HEK293 (cell line): ENCODE measurements around the gene KIF3B.

Experiments
- CTCF ChIA-PET: fragments of 350-600 bp; formaldehyde crosslinking; extraction: SDS; loops from one replicate; lab custom pipeline; 2021; ENCODE audit warnings: antibody characterized with exemption; lab: Yijun Ruan, JAX
- POLR2A ChIA-PET: fragments of 300-600 bp; formaldehyde crosslinking; extraction: SDS; loops from one replicate; lab custom pipeline; 2020; ENCODE audit warnings: antibody characterized with exemption, inconsistent platforms; lab: Yijun Ruan, JAX
- H3K27ac ChIP-seq: fragments of 200-500 bp; sonication (Bioruptor generic); 2 replicates; pipeline ENCODE4 v1.5.1; 2014; ENCODE audit warnings: low read depth, low read length, control low read depth, inconsistent platforms; ENCODE audit errors: extremely low read depth
- H3K36me3 ChIP-seq, 2 experiments: fragments of 200-500 bp in 1 of 2; sonication (Bioruptor generic) in 1 of 2; 1 replicate in 1 of 2; 2 replicates in 1 of 2; pipeline ENCODE4 v1.5.1; 2014 to 2017; ENCODE audit warnings: inconsistent platforms in 2 of 2, low read length in 2 of 2; ENCODE audit not compliant: control insufficient read depth in 2 of 2, insufficient read depth in 1 of 2
- H3K4me1 ChIP-seq: fragments of 200-500 bp; sonication (Bioruptor generic); 2 replicates; pipeline ENCODE4 v1.5.1; 2014; ENCODE audit warnings: mild to moderate bottlenecking, low read length, inconsistent platforms; ENCODE audit not compliant: control insufficient read depth, insufficient read depth
- H3K4me3 ChIP-seq: 2 replicates; pipeline ENCODE4 v1.5.1; 2011; ENCODE audit warnings: low read depth, mild to moderate bottlenecking, control low read depth, low read length, moderate library complexity
- H3K9me3 ChIP-seq: fragments of 200-500 bp; sonication (Bioruptor generic); 2 replicates; pipeline ENCODE4 v1.5.1; 2014; ENCODE audit warnings: low read depth, low read length, inconsistent platforms; ENCODE audit not compliant: control insufficient read depth, insufficient read depth
- BCL6B ChIP-seq: fragments of 450-650 bp; formaldehyde crosslinking; IDR thresholded peaks from 2 replicates; pipeline ENCODE4 v1.5.1; 2017; ENCODE audit warnings: missing biosample characterization, missing genetic modification characterization
- CTCF ChIP-seq: fragments of 450-650 bp; formaldehyde crosslinking; IDR thresholded peaks from 2 replicates; pipeline ENCODE4 v1.5.1; 2016; ENCODE audit warnings: missing biosample characterization, missing genetic modification characterization
- GLI2 ChIP-seq: fragments of 450-650 bp; formaldehyde crosslinking; IDR thresholded peaks from 2 replicates; pipeline ENCODE4; 2017; ENCODE audit warnings: missing biosample characterization, missing genetic modification characterization, low read depth, borderline replicate concordance
- GLI4 ChIP-seq: fragments of 450-650 bp; formaldehyde crosslinking; IDR thresholded peaks from 2 replicates; pipeline ENCODE4 v1.5.1; 2016; ENCODE audit warnings: missing biosample characterization, missing genetic modification characterization
- OSR2 ChIP-seq: fragments of 450-650 bp; formaldehyde crosslinking; IDR thresholded peaks from 2 replicates; pipeline ENCODE4 v1.5.1; 2016; ENCODE audit warnings: missing biosample characterization, missing genetic modification characterization
- OVOL3 ChIP-seq: fragments of 450-650 bp; formaldehyde crosslinking; IDR thresholded peaks from 2 replicates; pipeline ENCODE4 v1.5.1; 2016; ENCODE audit warnings: missing biosample characterization, missing genetic modification characterization
- YY2 ChIP-seq: fragments of 450-650 bp; formaldehyde crosslinking; IDR thresholded peaks from 2 replicates; pipeline ENCODE4 v1.5.1; 2016; ENCODE audit warnings: missing biosample characterization, missing genetic modification characterization
- ZBTB49 ChIP-seq: fragments of 450-650 bp; formaldehyde crosslinking; IDR thresholded peaks from 2 replicates; pipeline ENCODE4 v1.5.1; 2016; ENCODE audit warnings: missing biosample characterization, missing genetic modification characterization, low read depth
- ZBTB8A ChIP-seq: fragments of 450-650 bp; formaldehyde crosslinking; IDR thresholded peaks from 2 replicates; pipeline ENCODE4 v1.5.1; 2016; ENCODE audit warnings: missing biosample characterization, missing genetic modification characterization
- ZFP3 ChIP-seq: fragments of 450-650 bp; formaldehyde crosslinking; IDR thresholded peaks from 2 replicates; pipeline ENCODE4 v1.5.1; 2016; ENCODE audit warnings: low read depth, missing biosample characterization, missing genetic modification characterization
- ZNF133 ChIP-seq: fragments of 450-650 bp; formaldehyde crosslinking; IDR thresholded peaks from 2 replicates; pipeline ENCODE4 v1.5.1; 2016; ENCODE audit warnings: missing biosample characterization, missing genetic modification characterization
- ZNF138 ChIP-seq: fragments of 450-650 bp; formaldehyde crosslinking; IDR thresholded peaks from 2 replicates; pipeline ENCODE4 v1.5.1; 2016; ENCODE audit warnings: missing biosample characterization, missing genetic modification characterization, borderline replicate concordance
- ZNF155 ChIP-seq: fragments of 450-650 bp; formaldehyde crosslinking; IDR thresholded peaks from 2 replicates; pipeline ENCODE4 v1.5.1; 2016; ENCODE audit warnings: missing biosample characterization, missing genetic modification characterization
- ZNF223 ChIP-seq: fragments of 450-650 bp; formaldehyde crosslinking; IDR thresholded peaks from 2 replicates; pipeline ENCODE4 v1.5.1; 2016; ENCODE audit warnings: missing biosample characterization, missing genetic modification characterization
- ZNF248 ChIP-seq: fragments of 450-650 bp; formaldehyde crosslinking; IDR thresholded peaks from 2 replicates; pipeline ENCODE4 v1.5.1; 2017; ENCODE audit warnings: missing biosample characterization, missing genetic modification characterization
- ZNF280C ChIP-seq: fragments of 450-650 bp; formaldehyde crosslinking; IDR thresholded peaks from 2 replicates; pipeline ENCODE4 v1.5.1; 2016; ENCODE audit warnings: missing biosample characterization, missing genetic modification characterization
- ZNF292 ChIP-seq: fragments of 450-650 bp; formaldehyde crosslinking; IDR thresholded peaks from 2 replicates; pipeline ENCODE4 v1.5.1; 2016; ENCODE audit warnings: low read depth, missing biosample characterization, missing genetic modification characterization, borderline replicate concordance
- ZNF335 ChIP-seq: fragments of 450-650 bp; formaldehyde crosslinking; conservative IDR thresholded peaks from 2 replicates; pipeline ENCODE4 v1.5.1; 2016; ENCODE audit warnings: missing biosample characterization, missing genetic modification characterization
- ZNF530 ChIP-seq: fragments of 450-650 bp; formaldehyde crosslinking; IDR thresholded peaks from 2 replicates; pipeline ENCODE4 v1.5.1; 2016; ENCODE audit warnings: low read depth, missing biosample characterization, missing genetic modification characterization
- ZNF544 ChIP-seq: fragments of 450-650 bp; formaldehyde crosslinking; IDR thresholded peaks from 2 replicates; pipeline ENCODE4 v1.5.0; 2017; ENCODE audit warnings: missing biosample characterization, missing genetic modification characterization
- ZNF692 ChIP-seq: fragments of 450-650 bp; formaldehyde crosslinking; IDR thresholded peaks from 2 replicates; pipeline ENCODE4 v1.5.1; 2016; ENCODE audit warnings: missing biosample characterization, missing genetic modification characterization
- ZSCAN18 ChIP-seq: fragments of 450-650 bp; formaldehyde crosslinking; IDR thresholded peaks from 2 replicates; pipeline ENCODE4 v1.5.1; 2016; ENCODE audit warnings: missing biosample characterization, missing genetic modification characterization
- ZSCAN5A ChIP-seq: fragments of 450-650 bp; formaldehyde crosslinking; IDR thresholded peaks from 2 replicates; pipeline ENCODE4 v1.5.1; 2016; ENCODE audit warnings: missing biosample characterization, missing genetic modification characterization

The KIF3B gene

GRCh38 chr20:32312718-32313424 lies 35.4 kb downstream of the KIF3B start:
- no peak for TF ChIP-seq ZBTB49 (tag by site-specific recombination)
- TF ChIP-seq ZNF138, result no peak
- TF ChIP-seq ZNF292 (tag by site-specific recombination), result no peak
- no peak for TF ChIP-seq YY2 (tag by site-specific recombination)
- TF ChIP-seq ZNF248, result no peak
- no peak for TF ChIP-seq ZNF335 (tag by site-specific recombination)
- no peak for TF ChIP-seq ZNF155
- no peak for TF ChIP-seq BCL6B (tag by site-specific recombination)
- no peak for TF ChIP-seq ZSCAN18 (tag by site-specific recombination)
- TF ChIP-seq ZNF133 (tag by site-specific recombination), result no peak
- TF ChIP-seq ZNF692, result no peak
- TF ChIP-seq, all 188 proteins: peak for 0
- Histone ChIP-seq H3K36me3 (peaks cover 0 to 41% of the 10 kb centered on the region in 2 experiments; a peak in 1 of 3 replicates), H3K4me1 (no peaks in the 10 kb centered on the region), H3K27ac (no peak overlapping the region), H3K9me3 (no peaks in the 10 kb centered on the region), H3K4me3 (no peak overlapping the region)
- ChIA-PET CTCF (interaction anchor here (0.6 kb wide), 1 partner anchor 24 kb away, joined by 3 read pairs; no protein-coding TSS in a partner anchor), POLR2A (no interaction called here)

GRCh38 chr20:32314768-32315167 lies 37.3 kb downstream of the KIF3B start:
- ChIA-PET POLR2A (no interaction called here), CTCF (no interaction called here)
- Histone ChIP-seq H3K27ac (no peak overlapping the region), H3K9me3 (no peaks in the 10 kb centered on the region), H3K4me1 (no peaks in the 10 kb centered on the region), H3K36me3 (peaks cover 0 to 45% of the 10 kb centered on the region in 2 experiments; a peak in 2 of 3 replicates), H3K4me3 (no peak overlapping the region)
- no peak for TF ChIP-seq ZNF280C (tag by site-specific recombination)
- no peak for TF ChIP-seq ZNF138
- TF ChIP-seq OSR2, result no peak
- TF ChIP-seq OVOL3 (tag by site-specific recombination), result no peak
- TF ChIP-seq ZNF223 (tag by site-specific recombination), result no peak
- TF ChIP-seq ZNF530 (tag by site-specific recombination), result no peak
- no peak for TF ChIP-seq ZNF544 (tag by site-specific recombination)
- no peak for TF ChIP-seq ZSCAN5A
- TF ChIP-seq ZBTB8A (tag by site-specific recombination), result no peak
- TF ChIP-seq ZFP3, result no peak
- TF ChIP-seq GLI2 (tag by site-specific recombination), result no peak
- no peak for TF ChIP-seq CTCF (tag by site-specific recombination)
- no peak for TF ChIP-seq GLI4 (tag by site-specific recombination)
